ENCODE data around the gene FUT3. TPM values are rescaled to one million over a fixed set of nuclear protein-coding genes. Genes with fewer than 3 reads are reported as not detected.

FUT3 gene
- total and polyA plus RNA-seq, 2 of the 4 experiments (the other 2 are of a cell fraction), result not detected

DNA sequence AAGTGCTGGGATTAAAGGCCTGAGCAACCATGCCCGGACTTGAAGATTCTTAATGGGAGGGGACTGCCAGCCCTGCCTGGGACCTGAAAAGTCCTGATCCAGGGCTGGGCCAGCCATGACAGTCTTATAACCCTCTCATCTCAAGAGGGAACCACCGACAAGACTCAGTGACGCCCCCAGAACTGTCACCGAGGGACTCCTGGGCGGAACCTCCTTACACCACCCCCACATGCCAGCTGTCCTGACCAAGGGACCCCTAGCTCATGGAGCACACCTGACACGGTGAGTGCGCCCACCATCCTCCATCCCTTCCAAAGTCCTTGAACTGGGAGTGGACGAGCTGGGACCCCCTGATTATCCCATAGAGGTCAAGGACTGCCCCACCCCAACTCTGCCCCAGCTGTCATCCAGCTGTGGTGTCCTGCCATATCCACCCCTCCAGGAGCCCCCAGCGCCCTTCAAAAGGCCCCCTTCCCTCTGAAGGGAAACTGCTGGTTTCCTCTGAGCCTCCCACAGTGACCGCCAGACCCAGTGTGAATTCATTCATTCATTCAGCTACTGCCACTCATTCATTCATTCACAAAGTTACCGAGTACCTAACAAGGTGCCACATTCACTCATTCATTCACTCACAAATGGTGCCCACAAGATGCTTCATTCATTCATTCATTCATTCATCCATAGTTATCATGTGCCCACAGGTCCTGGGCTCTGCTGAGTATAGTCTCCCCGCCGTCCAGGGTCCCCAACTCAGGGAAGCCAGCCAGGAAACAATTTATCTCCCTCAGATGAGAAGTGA is 48.7 kb upstream of the FUT3 start:
- Histone ChIP-seq H3K56ac (ENCODE audit: extremely low read depth, insufficient read depth, low read length) (no peak overlapping the region), H2BK20ac (ENCODE audit: low read depth, low read length) (no peak overlapping the region), H4K20me1 (ENCODE audit: insufficient read depth, low read length) (peaks cover 42% of the 10 kb centered on the region), H3K27me3 (ENCODE audit: control insufficient read depth, insufficient read depth, low read length) (no peaks in the 10 kb centered on the region), H3K4me3 (ENCODE audit: insufficient read depth, low read depth, low read length) (no peak overlapping the region), H3K14ac (replicated peaks; ENCODE audit: low read depth, low read length) (no peak overlapping the region), H2AFZ (replicated peaks; ENCODE audit: low read length, poor library complexity) (no peak overlapping the region), H3K18ac (ENCODE audit: low read depth, low read length) (no peak overlapping the region), H2BK15ac (ENCODE audit: low read depth, low read length) (no peak overlapping the region), H4K91ac (ENCODE audit: insufficient read depth, low read depth, low read length) (no peak overlapping the region), H3K4ac (ENCODE audit: low read depth, low read length) (no peak overlapping the region), H4K8ac (ENCODE audit: low read depth in 2 of 2, low read length in 2 of 2) (no peak overlapping the region), H3K4me1 (ENCODE audit: control insufficient read depth, insufficient read depth, low read length) (peaks cover 4% of the 10 kb centered on the region), H3K23ac (ENCODE audit: low read depth, low read length) (no peak overlapping the region), H2AK9ac (replicated peaks; ENCODE audit: low read depth, low read length, poor library complexity) (peak overlapping the region; percentile 40), H3K9me1 (ENCODE audit: insufficient read depth, low read length) (no peaks in the 10 kb centered on the region), H3K36me3 (ENCODE audit: control insufficient read depth, insufficient read depth, low read length) (peaks cover 19% of the 10 kb centered on the region; the same call in 1 of the 2 replicates), H3K79me1 (ENCODE audit: low read depth in 1 of 2, low read length in 2 of 2) (peaks cover 7 to 46% of the 10 kb centered on the region in 2 experiments; a peak in 3 of 4 replicates), H4K5ac (ENCODE audit: low read depth, low read length) (no peak overlapping the region), H3K27ac (ENCODE audit: insufficient read depth, low read length) (no peak overlapping the region), H2BK120ac (ENCODE audit: low read depth, low read length) (no peak overlapping the region), H3K9me3 (ENCODE audit: control insufficient read depth, insufficient read depth, low read length) (no peaks in the 10 kb centered on the region), H3K4me2 (ENCODE audit: low read depth, low read length) (no peak overlapping the region), H2BK5ac (ENCODE audit: low read depth, low read length, poor library complexity, severe bottlenecking) (no peak overlapping the region), H2AK5ac (ENCODE audit: low read depth, low read length) (no peak overlapping the region), H3K9ac (ENCODE audit: low read depth, low read length) (no peak overlapping the region)
- 96% methylated on average over 5 of the region's 13 CpGs; no CpG with 5 or more reads in 1 of the 2 experiments for WGBS, 2 experiments (ENCODE audit: extremely low coverage in 2 of 2, insufficient read length in 1 of 2)
- DNase-seq, result no peak
- ATAC-seq (ENCODE audit: low read depth), result no peak
- no TSS peak for BruUV-seq (replicated peaks)
- in situ Hi-C loops (cut with MboI; ENCODE audit: low sequenced_read_pairs), result no loop called here
- CTCF ChIA-PET, result interaction anchor here (1.2 kb wide), 1 partner anchor 96 kb away, joined by 5 read pairs; no protein-coding TSS in a partner anchor
- POLR2A ChIA-PET (ENCODE audit: unreplicated experiment), result no interaction called here
- dilution Hi-C loops (cut with HindIII; ENCODE audit: low sequenced_read_pairs, unreplicated experiment), result no loop called here
- intact Hi-C loops (cut with micrococcal nuclease), result no loop called here
- TF ChIP-seq MAFK (IDR thresholded peaks at IDR 0.05; ENCODE audit: low read depth, low read length) (no peak), SMC3 (IDR thresholded peaks at IDR 0.05; ENCODE audit: low read depth, low read length) (no peak), CEBPB (IDR thresholded peaks at IDR 0.05; ENCODE audit: low read depth, low read length) (no peak), POLR2A (IDR thresholded peaks at IDR 0.05; ENCODE audit: low read depth, low read length) (no peak), MXI1 (IDR thresholded peaks at IDR 0.05; ENCODE audit: borderline replicate concordance, low read depth, low read length) (no peak), BHLHE40 (IDR thresholded peaks at IDR 0.05; ENCODE audit: low read depth, low read length) (no peak), MAZ (IDR thresholded peaks at IDR 0.05; ENCODE audit: borderline replicate concordance, low read depth, low read length) (no peak), CHD1 (IDR thresholded peaks at IDR 0.05; ENCODE audit: low read depth, low read length) (no peak), RAD21 (IDR thresholded peaks at IDR 0.05; ENCODE audit: low read length) (no peak), CTCF (conservative IDR thresholded peaks at IDR 0.05; ENCODE audit: low read depth, low read length) (no peak), RCOR1 (IDR thresholded peaks at IDR 0.05; ENCODE audit: insufficient replicate concordance, low read length) (no peak), USF2 (IDR thresholded peaks at IDR 0.05; ENCODE audit: low read depth, low read length) (no peak), RFX5 (IDR thresholded peaks at IDR 0.05; ENCODE audit: low read depth, low read length) (no peak), ELK1 (IDR thresholded peaks at IDR 0.05; ENCODE audit: borderline replicate concordance, low read depth, low read length) (no peak), NFE2L2 (IDR thresholded peaks at IDR 0.05; ENCODE audit: low read depth, low read length) (no peak)
